Stimulated activated CD4-positive, alpha-beta T cell treated with anti-CD3 and anti-CD28 coated beads, Interleukin-15, amount 100 ng/mL, for 48 hours (primary cell): ENCODE results near the gene LRRC56.

ENCODE experiments used
- DNase-seq, 2 donors: peaks; one replicate each; pipeline ENCODE4 v3.0.0-alpha.2; 2020; ENCODE audit warnings: low read depth in 2 of 2

LRRC56 gene, protein sequence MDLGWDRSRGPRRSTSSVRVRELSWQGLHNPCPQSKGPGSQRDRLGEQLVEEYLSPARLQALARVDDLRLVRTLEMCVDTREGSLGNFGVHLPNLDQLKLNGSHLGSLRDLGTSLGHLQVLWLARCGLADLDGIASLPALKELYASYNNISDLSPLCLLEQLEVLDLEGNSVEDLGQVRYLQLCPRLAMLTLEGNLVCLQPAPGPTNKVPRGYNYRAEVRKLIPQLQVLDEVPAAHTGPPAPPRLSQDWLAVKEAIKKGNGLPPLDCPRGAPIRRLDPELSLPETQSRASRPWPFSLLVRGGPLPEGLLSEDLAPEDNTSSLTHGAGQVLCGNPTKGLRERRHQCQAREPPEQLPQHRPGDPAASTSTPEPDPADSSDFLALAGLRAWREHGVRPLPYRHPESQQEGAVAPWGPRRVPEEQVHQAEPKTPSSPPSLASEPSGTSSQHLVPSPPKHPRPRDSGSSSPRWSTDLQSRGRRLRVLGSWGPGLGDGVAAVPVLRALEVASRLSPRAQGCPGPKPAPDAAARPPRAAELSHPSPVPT

DNA sequence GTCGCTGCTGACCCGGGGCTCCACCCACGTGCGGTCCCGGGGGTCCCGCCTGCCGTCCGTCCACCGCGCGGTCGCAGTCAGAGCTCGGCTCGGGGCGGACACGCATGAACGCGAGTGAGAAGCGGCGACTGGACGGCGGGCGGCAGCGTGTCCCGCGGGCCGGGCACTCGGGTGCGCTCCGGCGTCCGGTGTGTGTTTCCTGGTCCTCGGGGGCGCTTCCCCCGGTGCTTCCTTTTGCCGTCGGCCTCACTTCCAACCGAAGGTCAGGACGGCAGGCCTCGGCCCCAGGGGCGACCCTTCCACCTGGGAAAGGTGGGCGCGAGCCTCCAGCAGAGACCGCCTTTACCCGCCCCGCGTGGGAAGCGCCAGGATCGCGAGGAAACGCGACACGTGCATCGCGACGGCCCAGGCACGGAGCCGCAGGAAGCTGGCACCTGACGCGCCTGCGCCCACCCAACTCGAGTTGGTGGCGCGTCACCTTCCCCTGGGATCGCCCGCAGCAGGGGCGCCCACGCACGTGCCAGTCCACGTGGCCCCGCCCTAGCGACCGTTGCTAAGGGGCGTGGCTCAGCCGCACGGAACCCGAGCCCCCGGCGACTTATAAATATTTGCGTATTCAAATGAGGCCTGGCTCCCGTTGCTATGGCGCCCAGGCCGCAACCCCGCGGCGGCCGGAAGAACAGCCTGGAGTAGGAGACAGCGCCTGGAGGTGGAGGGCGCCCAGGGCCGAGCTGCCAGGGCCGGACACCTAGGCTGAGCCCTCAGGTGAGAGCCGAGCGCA is at the start of gene LRRC56:
LRRC56 (plus strand) TSS at position 687 of the 781 bp plus-strand sequence. CDS start 3,158 bp downstream, outside the sequence.
- DNase-seq, result peak; percentile 75 to 87

DNA sequence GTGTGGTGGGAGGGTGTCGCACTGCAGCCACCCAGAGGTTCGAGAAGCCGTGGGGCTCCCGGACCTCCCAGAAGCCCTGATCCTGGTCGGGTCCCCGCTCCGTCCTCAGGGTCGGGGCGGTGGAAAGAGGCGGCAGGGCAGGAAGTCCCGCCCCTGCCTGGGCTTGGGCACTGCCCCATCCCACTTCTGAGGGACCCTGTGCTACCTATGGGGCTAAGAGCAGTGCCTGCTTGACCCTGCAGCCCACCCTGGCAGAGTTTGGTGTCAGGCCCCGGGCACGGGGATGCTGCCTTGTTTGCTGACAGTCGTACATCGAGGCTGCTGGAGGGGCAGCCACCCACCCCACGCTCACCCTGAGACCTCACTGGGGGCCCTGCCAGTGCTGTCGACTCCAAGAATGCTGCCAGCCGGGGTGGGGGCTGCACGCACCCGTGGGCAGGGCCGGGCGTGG is 49.7 kb upstream of the LRRC56 start:
- DNase-seq, result no peak

DNA sequence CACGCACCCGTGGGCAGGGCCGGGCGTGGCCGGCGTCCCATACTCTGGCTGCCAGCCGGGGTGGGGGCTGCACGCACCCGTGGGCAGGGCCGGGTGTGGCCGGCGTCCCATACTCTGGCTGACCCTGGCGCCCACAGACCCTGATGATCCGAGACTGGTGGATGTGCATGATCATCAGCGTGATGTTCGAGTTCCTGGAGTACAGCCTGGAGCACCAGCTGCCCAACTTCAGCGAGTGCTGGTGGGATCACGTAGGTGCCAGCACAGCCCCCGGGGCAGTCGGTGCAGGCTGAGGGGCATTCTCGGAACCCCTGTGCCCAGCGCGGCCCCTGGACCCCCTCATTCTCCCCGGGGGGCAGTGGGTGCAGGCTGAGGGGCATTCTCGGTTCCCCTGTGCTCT is 49.3 kb upstream of the LRRC56 start:
- no peak for DNase-seq

DNA sequence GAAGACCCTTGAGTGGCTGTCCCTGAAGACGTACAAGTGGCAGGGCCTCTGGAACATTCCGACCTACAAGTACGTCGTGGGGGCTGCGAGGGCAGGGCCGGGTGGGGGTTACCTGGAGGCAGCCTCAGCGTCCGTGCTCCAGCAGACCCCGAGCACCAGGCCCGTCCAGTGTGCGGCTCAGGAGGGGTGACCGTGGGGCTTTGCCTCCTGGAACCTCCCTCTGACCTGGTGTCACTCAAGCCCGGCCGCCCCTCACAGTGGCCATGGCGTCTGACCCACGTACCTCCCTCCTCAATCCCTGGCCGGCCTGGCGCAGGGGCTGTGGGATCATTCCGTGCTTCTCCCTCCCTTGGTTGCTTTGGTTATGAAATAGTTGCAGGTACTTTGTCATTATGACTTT is 48.7 kb upstream of the LRRC56 start:
- no peak for DNase-seq

DNA sequence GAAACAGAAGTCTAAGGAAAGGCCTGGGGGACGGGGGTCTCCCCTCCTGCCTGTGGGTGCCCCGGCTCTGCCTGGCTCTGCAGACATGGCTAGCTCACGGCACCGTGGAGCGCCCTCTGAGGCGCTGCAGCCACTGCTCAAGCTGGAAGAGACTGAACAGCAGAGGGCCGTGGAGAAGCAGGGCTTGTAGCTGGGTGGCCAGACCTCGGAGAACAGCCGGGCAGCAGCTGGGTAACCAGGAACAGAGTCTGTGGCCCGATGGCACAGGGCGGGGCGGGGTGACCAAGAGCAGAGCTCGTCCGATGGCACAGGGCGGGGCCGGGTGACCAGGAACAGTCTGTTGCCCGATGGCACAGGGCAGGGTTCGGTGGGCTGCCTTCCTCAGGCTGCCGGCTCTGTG is 48.3 kb upstream of the LRRC56 start:
- DNase-seq, result no peak

DNA sequence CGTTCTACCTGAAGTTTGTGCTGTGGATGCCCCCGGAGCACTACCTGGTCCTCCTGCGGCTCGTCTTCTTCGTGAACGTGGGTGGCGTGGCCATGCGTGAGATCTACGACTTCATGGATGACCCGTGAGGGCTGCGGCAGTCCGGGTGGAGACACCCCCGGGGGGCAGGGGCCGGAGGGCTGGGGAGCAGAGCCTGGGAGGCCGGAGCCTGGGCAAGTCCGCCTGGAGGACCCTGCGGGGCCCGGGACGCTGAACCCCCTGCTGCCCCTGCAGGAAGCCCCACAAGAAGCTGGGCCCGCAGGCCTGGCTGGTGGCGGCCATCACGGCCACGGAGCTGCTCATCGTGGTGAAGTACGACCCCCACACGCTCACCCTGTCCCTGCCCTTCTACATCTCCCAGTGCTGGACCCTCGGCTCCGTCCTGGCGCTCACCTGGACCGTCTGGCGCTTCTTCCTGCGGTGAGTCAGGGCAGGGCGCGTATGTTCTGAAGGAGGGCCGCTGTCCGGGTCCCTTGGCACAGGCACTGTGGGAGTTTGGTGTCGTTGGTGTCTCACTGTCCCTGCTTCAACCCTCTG is 47.6 kb upstream of the LRRC56 start:
- DNase-seq, result no peak

DNA sequence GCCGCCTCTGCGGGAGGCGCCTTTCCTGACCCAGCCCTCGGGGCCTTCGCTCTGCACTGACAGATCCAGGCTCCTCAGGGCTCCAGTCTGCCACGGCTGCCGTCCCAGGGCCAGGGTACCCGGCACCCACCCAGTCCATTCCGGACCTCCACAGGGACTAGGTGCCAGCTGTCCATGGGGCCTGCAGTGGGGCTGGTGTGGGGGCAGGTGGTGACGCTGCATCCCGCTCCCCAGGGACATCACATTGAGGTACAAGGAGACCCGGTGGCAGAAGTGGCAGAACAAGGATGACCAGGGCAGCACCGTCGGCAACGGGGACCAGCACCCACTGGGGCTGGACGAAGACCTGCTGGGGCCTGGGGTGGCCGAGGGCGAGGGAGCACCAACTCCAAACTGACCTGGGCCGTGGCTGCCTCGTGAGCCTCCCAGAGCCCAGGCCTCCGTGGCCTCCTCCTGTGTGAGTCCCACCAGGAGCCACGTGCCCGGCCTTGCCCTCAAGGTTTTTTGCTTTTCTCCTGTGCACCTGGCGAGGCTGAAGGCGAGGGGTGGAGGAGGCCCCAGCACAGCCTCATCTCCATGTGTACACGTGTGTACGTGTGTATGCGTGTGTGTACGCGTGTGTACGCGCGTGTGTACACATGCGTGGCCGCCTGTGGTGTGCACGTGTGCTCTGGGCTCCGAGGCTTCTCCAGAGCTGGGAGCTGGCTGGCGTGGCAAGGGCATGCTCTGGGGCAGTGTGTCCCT is 47.0 kb upstream of the LRRC56 start:
- no peak for DNase-seq

DNA sequence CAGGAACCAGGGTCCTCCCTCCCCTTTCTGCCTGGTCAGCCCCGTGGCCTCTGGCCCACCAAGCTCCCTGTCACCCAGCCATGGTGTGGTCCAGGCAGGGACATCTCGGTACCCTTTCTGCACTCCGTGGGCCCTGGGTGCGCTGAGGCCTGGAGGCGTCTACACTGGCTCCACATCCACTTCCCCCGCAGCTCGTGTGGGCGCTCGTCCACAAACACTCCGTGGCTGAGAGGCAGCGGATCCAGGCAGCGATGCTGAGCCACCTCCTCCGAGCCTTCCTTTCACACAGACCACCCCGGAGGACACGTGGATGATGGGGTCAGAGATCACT is 46.4 kb upstream of the LRRC56 start:
- no peak for DNase-seq

DNA sequence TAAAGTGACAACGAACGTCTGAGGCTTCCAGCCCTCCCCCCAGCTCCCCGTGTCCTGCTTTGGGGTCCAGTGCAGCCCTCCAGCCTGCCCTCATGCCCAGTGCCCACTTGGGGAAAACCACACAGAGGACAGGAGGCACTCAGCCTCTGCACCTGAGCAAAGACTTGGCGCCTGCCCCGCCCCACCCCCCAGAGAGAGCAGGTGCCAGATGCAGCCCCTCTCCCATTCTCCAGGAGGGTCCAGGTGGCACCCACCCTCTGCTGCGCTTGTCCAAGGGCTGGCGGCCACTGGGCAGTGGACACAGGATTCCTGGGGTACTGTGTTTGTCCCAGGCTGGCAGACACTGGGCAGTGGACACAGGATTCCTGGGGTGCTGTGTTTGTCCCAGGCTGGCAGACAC is 46.0 kb upstream of the LRRC56 start:
- DNase-seq, result no peak

DNA sequence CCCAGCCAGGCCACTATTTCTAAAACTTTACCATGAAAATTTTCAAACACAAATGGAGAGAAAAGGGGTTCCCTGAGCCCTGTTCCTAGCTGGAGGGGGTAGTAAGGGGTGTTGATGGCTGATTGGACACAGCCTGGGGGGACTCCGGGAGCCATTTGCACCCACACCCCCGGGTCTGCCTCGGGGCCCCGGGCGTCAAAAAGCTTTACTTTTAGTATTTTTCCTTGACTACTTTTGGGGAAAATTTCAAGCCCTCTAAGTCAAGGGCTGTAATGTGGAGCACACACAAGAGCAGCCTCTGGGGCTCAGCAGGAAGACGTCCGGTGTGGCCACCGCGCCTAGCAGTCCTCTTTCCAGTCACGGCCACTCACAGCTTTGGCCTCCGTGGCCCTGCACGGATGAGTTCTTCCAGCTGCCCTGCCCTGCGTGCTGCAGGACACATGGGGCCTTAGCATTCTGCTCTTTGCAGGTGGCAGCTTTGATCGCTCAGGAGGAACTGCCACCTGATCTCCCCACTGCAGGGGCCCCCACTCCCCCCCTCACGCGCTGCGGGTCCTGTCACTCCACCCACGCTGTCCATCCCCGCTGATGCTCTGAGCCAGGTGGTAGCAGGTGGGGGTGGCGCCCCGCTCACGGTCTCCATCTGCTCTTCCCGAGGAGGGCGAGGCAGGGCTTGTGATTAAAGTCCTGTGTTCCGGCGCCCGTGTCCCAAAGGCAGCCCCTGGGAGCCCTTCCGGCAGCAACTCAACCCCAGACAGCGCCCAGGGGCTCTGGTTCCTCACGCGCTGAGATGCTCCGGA is 44.7 kb upstream of the LRRC56 start:
- DNase-seq, result no peak

DNA sequence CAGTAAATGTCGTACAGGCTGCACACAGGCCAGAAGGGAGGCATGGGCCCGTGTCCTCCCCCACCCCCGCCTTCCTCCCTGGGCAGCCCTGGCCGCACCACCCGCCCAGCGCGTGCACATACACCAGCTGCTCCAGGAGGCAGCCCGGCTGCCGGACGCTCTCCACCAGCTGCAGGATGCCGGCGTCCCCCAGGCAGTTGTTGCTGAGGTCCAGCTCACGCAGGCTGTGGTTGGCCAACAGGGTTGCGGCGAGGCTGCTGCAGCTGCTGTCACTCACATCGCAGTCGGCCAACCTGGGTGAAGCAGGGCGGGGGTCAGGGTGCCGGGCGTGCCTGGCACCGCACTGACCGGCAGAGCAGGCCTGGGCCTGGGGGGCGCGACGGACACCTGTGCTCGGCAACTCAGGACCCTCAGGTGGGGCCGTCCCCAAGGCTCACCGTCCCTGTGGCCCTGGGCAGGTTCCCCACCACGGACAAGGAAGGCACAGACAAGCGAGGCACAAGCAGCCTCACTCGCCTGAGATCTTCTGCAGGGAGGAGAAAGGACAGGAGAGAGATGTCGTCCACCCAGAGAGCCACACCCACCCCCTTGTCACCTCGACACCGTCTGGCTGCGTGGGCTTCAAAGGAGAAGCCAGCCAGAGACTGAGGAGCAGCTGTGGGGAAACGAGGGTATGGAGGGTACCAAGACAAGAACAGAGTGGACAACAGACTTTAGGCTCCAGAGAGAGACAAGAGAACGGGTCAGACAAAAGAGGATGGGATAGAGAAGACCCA is 42.4 kb upstream of the LRRC56 start:
- no peak for DNase-seq

DNA sequence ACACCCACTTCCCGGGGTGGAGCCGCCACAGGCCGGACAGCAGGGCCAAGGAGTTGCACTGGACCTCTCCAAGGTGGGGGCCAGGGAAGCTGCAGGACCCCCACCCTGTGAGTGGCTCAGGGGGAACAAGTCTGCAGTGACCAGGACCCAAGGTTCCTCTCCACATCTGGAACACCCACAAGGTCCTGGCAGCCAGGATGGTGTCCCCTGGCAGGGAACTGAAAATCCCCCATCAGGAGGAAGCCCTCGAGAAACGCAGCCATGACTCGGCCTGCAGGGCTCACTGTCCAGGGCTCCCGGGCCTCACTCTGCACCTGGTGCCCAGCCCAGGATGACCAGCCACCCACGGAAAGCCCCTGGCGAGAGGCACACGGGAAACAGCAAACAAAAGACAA is 41.8 kb upstream of the LRRC56 start:
- no peak for DNase-seq

DNA sequence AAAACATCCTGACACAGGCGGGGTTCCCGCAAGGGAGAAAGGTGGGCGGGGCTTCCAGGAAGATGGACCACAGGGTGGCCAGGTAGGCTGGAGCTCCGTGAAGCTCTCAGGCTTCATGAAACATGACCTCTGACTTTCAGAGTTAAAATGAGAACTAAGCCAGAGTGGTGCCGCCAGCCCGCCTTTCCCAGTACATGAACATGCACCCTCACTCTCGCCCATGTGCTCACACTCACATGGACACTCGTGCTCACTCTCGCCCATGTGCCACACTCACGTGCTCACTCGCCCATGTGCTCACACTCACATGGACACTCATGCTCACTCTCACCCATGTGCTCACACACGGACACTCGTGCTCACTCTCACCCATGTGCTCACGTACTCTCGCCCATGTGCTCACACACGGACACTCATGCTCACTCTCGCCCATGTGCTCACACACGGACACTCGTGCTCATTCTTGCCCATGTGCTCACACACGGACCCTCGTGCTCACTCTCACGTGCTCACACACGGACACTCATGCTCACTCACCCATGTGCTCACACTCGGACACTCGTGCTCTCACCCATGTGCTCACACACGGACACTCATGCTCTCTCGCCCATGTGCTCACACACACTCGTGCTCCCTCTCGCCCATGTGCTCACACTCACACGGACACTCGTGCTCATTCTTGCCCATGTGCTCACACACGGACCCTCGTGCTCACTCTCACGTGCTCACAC is 40.3 kb upstream of the LRRC56 start:
- DNase-seq, result no peak

DNA sequence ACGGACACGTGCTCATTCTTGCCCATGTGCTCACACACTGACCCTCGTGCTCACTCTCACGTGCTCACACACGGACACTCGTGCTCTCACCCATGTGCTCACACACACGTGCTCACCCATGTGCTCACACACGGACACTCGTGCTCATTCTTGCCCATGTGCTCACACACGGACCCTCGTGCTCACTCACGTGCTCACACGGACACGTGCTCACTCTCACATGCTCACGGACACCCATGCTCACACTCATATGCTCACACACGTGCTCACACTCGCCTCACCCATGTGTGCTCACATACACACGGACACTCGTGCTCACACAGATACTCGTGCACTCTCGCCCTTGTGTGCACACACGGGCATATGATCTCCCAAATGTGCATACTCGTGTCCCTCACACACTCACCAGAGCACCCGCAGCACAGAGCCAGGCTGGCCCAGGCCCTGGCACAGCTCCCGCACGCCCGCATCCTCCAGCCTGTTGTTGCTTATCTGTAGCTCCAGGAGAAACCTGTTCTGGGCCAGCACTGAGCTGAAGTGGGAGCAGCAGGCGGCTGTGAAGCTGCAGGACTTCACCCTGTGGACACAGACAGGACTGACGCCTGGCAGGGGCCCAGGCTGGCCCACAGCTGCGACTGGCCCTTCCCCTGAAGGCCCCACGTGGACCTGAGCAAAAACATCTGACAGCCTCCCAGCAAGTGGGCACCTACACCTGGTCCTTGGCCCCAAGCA is 39.6 kb upstream of the LRRC56 start:
- DNase-seq, result no peak

DNA sequence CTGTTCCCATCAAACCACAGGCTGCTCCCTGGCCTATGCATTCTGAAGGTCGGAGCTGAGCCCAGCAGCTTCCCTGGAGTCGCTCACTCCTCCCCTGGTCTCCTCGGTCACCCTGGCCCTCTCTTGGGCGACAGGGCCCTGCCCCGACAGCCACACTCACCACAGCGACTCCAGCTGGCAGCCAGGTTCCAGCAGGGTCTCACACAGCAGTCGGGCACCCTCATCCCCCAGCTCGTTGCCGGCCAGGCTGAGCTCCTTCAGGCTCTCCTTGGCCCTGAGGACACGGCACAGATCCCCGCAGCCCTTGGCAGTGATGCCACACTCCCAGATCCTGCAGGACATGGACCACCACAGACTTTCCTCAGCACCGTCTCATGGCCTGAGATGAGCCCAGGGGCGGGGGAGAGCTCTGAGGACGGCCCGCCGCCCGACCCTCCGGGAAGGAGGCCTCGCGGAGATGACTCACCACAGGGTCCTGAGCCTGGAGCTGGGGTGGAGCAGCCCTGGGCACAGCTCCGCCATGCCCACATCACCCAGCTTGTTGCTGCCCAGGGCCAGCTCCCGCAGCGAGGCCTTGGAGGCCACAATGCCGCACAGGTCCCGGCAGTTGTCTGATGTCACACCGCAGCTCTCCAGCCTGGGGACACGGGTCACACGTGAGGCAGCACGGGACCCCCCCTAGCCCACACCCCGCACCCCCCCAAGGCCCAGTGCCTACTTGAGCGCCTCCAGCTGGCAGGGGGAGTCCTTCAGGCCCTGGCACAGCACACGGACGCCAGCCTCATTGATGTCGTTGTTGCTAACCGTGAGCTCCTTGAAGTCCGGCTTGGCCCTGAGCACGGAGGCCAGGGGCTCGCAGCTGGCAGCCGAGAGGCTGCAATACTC is 38.8 kb upstream of the LRRC56 start:
- no peak for DNase-seq

DNA sequence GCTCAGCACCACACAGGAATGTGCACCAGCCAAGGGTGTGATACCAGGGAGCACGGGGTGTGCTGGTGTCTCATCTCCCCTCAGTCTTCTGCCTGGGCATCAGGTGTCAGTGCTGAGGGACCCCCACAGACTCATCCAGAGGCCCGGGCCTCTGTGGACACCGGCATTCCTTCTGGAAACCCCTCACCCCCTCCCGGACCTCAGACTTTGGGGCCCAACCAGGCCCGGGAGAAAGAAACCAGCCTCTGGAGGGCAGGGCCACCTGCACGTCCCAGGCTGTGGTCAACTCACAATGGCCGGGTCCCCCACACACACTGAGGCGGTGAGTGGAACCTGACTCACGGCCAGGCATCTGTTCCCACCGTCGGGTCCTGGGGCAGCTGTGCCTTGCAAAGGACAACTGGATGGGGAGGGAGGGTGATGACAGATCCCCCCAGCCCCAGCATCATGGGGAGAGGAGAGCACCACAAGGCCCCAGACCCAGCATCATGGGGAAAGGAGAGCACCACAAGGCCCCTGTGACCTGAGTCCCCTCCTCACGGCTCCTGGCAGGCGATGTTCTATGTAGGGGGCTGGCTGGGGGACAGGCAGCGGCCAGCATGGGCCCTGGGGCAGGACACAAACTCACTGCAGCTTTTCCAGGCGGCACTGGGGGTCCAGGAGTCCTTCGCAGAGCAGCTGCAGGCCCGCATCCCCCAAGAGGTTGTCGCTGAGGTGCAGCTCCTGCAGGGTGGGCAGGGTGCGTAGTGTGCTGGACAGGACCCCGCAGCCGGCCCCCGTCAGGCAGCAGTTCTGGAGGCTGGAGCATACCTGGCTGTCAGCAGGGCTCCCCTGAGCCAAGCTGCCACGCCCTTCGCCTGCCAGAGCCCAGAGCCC is 37.9 kb upstream of the LRRC56 start:
- no peak for DNase-seq
